ENCODE measurements around the gene PADI2.

Gene PADI2

DNA sequence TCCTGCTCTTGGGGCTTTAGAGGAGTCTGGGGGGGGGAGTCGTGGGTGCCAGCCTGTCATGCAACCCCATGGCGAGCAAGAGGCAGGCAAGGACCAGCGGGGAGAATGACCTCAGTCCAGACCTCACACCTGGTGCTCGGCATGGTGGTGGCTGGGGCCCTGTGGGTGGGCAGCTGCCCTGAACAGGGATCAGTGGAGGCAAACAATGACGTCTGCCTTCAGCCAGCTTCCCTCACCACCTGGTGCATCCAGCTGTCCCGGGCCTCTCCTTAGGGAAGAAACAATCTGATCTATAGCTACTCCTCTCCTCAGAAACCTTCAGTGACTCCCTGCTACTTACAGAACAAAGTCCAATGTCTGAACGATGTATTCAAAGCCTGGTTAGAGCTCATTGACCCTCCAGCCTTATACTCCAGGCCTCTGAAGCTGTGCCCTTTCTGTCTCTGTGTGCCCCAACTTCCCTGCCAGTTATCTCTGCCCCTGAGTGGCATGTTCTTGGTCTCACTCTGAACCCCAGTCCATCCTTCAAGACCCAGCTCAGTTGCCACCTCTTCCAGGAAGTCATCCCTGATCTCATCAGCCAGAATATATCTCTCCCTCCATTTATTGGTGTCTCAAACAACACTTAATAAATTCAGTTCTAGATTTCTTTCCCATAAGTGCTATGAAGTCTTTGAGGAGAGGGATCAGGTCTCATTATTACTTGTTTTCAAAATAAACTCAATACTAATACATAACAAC is 6.6 kb downstream of the PADI2 start:
- DNase-seq, result no peak

DNA sequence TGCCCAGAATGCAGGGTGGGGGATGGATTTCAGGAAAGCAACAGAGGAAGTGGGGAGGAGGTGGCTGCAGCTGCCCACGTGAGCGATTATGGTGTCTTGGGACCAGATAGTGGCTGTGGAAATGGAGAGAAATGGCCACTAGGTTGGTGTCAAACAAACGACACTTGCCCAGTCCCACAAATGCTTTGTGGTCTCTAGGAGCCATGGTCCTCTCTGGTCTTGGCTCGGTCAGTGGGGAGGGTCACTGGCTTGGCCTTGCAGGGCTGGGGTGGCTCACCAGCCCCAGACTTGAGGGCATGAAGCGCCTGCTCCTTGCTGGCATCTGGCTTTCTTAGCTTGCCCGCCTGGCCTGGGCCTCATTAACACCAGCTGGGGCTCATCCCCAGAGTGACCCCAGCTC is 7.2 kb downstream of the PADI2 start:
- peak in 1 of 4 experiments; percentile 49 for DNase-seq

DNA sequence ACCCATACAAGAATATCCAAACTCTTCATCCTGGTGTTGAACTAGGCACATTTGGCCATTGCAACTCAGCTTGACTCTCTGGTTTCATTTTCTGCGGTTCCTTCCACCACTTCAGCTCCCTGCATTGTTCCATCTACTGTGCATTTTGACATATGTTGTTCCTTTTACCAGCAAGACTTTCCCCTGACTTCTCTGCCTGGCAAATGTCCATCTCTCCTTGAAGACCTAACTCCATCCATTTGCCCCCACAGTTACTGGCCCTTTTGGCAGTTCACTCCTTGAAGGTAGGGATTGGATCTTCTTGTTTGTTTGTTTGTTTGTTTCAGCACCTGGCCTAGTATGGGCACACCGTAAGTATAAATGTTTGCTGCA is 8.7 kb downstream of the PADI2 start:
- no peak for DNase-seq

GRCh38 chr1:17109892-17110554 is 9.2 kb downstream of the PADI2 start:
- no peak for DNase-seq

DNA sequence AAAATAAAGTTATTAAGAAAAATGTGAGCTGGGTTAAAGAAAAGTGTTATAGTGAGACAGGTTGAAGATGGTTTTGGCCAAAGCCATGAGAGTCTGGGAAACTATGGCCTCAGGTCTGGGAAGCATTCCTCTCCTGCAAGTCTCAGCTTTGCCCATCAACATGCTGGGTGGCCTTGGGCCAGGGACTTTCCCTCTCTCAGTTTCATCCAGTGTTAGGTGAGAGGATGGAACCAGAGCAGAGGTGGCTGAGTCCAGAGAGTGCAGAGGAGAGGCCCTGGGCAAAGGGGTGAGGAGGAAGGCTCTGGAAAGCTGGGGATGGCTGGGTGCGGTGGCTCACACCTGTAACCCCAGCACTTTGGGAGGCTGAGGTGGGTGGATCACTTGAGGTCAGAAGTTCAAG is 10.5 kb downstream of the PADI2 start:
- DNase-seq, result no peak

- no peak for DNase-seq
Observed at GRCh38 chr1:17108360-17108759, 10.9 kb downstream of the PADI2 start.

DNA sequence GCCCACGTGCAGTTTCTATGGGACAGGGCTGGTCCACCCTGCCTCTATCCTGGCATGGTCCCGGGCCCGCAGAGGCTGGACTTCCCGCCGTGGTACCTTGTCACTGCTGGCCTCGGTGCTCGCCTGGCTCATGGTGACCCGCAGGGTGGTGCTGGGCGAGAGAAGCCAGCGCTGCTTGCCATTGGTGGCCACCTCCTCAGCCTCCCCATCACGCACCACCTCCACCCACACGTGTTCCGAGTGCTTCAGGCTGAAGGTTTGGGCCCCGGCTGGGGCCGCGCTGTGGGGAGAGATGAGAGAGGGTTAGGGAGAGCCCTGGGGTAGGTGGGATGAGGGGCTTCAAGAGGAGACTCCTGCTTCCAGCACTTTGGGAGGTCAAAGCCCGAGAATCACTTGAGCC is 14.5 kb downstream of the PADI2 start:
- DNase-seq, result no peak

- DNase-seq, result no peak
Observed at GRCh38 chr1:17102232-17102631, 17.0 kb downstream of the PADI2 start.

DNA sequence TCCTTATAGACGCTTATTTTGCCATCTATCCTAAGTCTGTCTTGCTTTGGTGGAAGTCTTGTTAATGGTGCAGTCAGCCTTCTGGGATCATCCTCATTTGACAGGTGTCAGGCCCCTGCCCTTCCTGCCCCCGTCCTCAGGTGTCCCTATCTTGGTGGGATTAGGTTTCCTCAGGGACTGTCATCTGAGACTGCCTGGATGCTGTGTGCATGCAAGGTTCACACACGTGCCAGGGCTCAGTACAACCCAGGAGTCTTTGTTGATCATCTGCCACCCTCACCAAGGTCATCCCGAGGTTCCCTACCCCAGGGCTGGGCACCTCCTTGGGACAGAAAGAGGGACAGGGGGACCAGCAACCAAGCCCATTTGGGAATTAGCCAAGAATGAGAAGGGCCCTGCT is 18.0 kb downstream of the PADI2 start:
- no peak for DNase-seq

GRCh38 chr1:17099616-17100340 is 19.5 kb downstream of the PADI2 start:
- peak; percentile 14 to 58 (median 47) for DNase-seq

DNA sequence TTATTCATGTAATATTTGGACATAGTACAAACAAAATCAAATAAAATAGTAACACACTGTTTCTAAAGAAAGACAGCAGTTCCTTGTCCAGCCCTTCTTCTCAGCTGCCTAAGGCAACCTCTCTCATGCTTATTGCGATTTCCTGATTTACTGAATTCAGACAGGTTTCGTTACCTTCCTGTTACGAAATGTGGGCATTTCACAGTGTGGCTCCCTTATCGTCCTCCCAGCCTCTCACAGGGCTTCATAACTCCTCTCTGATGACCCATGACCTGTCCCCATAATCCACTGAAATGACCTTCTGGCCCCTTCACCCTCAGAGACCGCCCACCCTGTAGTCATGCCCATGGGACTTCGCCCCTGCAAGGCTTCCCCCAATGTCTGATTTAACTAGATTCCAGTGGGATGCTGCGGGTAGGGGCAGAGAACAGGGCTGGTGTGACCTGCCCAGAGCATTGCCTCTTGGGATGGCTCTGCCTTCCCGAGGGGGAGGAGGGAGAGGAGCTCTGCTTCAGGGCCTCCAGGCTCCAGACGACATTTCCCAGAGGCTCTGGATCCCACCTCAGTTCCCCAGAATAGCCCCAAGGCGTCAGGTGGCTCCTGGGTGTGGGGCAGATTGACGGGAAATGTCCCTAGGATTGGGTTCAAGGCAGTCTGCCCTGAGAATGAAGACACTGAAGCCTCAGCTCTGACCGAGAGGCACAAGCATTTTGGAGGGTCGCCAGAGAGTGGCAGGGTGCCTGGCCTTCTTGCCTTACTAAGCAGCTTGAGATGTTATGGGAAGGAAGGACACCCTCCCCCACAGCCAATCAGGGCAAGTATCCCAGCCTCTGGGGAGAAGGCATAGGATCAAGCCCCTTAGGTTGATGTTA is 20.6 kb downstream of the PADI2 start:
- peak; percentile 33 to 69 (median 55) for DNase-seq

GRCh38 chr1:17097787-17098186 is 21.5 kb downstream of the PADI2 start:
- peak in 2 of 4 experiments; percentile 31 to 38 for DNase-seq

GRCh38 chr1:17097147-17097546 is 22.1 kb downstream of the PADI2 start:
- DNase-seq, result no peak

DNA sequence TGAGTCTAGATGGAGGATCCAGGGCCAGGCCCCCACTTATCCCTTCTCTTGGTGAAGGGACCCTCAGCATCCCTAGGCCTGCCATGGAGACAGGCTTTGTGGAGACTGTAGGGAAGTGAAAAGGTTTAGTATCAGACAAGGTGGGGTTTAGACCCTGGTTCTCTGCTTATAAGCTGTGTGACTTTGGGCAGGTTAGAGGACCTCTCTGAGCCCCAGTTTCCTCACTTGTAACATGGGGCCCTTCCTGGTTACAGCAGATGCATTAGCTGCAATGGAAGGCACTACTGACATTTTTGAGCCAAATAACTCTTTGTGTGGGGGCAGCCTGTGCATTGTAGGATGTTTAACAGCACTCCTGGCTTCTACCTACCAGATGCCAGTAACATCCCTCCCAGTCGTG is 22.7 kb downstream of the PADI2 start:
- DNase-seq, result no peak

DNA sequence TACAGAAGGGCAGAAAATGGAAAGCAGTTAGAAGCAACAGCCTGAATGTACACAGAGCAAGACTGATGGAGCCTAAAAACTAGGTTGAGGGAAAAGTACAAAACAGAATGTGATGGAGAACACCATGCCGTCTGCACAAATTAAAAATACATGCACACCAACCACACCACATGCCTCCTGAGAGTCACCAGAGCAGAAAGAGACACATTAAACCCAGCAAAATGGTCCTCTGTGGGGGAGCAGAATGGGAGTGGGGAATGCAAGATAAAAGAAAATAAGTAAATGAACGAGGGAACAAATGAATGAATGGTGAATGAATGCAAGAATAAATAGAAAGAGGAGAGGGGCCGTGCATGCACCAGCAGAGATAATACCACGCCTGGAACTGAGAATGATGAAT is 24.1 kb downstream of the PADI2 start:
- DNase-seq, result no peak

GRCh38 chr1:17094664-17095063 is 24.6 kb downstream of the PADI2 start:
- DNase-seq, result no peak

GRCh38 chr1:17093822-17094393 is 25.3 kb downstream of the PADI2 start:
- no peak for DNase-seq

DNA sequence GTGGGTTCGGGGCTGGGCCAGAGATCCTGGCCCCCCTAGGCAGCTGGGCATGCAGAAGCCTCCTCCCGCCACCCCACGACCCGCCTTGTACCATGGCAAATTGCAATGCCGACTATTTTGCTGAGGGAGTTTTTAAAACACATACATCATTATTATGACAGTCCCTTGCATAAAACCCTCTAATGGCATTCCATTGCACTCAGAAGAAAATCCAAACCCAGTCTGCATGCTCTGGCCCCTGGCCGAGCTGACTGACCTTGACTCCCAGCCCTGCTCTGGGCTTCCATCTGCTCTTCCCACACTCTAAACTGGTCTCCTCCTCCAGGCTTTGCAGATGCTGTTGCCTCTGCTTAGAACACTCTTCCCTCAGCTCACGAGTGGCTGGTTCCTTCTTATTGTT is 28.0 kb downstream of the PADI2 start:
- DNase-seq, result no peak

- no peak for DNase-seq
Observed at GRCh38 chr1:17089506-17089905, 29.7 kb downstream of the PADI2 start.

GRCh38 chr1:17086751-17087150 is 32.5 kb downstream of the PADI2 start:
- peak; percentile 34 to 73 (median 63) for DNase-seq

DNA sequence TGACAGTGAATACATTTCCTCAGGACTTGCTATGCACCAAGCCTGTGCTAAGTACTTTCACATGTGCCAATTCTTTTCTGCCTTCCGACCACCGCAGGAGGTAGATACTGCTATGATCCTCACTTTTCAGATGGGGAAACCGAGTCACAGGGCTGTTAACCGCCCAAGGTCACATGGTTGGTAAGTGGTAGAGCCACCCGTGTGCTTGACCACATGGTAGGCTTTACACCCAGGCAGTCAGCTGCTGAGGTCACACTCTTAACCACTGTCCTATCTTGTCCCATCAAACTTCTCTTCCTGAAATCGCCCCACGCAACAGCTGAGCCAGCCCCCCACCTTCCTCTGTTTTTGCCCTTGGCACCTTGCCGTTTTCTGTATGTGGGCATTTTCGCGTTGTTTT is 34.5 kb downstream of the PADI2 start:
- peak in 3 of 4 experiments; percentile 52 to 67 (median 59) for DNase-seq

DNA sequence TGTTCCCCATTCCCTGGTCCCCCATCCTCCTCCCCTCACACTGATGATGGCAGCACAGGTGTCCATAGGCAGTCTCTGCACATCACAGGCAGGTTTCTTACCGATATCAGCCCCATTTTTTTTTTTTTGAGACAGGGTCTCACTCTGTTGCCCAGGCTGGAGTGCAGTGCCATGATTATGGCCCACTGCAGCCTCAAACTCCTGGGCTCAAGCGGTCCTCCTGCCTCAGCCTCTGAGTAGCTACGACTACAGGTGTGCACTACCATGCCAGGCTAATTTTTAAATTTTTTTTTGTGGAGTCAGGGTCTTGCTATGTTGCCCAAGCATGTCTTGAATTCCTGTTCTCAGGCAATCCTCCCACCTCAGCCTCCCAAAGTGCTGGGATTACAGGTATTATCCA is 36.5 kb downstream of the PADI2 start:
- DNase-seq, result no peak

Data from suppressor macrophage (primary cell).